ENCODE results near the gene DPYD. TPM values are rescaled to one million over a fixed set of nuclear protein-coding genes. Genes with fewer than 3 reads are reported as not detected.
A peak's percentile ranks its signal among the peaks of the same experiment; 100 is the strongest.

Gene DPYD
- polyA plus RNA-seq, 1 of the 3 experiments (the other 2 are of a cell fraction), result 23.0 TPM

GRCh38 chr1:97091679-97092078, 829.2 kb downstream of the DPYD start (continued):
- TF ChIP-seq REST (IDR thresholded peaks at IDR 0.05; ENCODE audit: low read depth, low read length) (no peak), EP300 (IDR thresholded peaks at IDR 0.05; ENCODE audit: borderline replicate concordance in 1 of 2, low read depth in 1 of 2, low read length in 1 of 2) (peak; percentile 72 to 73; a peak in 3 of 4 replicates), SMC3 (IDR thresholded peaks at IDR 0.05; ENCODE audit: low read depth, low read length) (no peak), TEAD4 (IDR thresholded peaks at IDR 0.05; ENCODE audit: borderline replicate concordance, insufficient read depth) (peak; percentile 39; the same call in 1 of the 2 replicates)

- H3K4me3 ChIP-seq (ENCODE audit: low read depth in 2 of 2, low read length in 1 of 2), result no peak overlapping the region
- peaks cover 0 to 5% of the 10 kb centered on the region in 2 experiments for H3K36me3 ChIP-seq (replicated peaks in 1 of 2; ENCODE audit: control insufficient read depth in 1 of 2, insufficient read depth in 2 of 2, low read length in 1 of 2)
- ChIA-PET CTCF (interaction anchor here (1.1 to 2.7 kb wide), 4 partner anchors 11 to 47 kb away, joined by 3 to 14 read pairs (median 6); no protein-coding TSS in a partner anchor), POLR2A (no interaction called here)
- H3F3A ChIP-seq (replicated peaks; ENCODE audit: insufficient read depth), result peaks cover 27% of the 10 kb centered on the region
- no peaks in the 10 kb centered on the region for H3K79me2 ChIP-seq (ENCODE audit: insufficient read depth)
- no peaks in the 10 kb centered on the region for H3K9me2 ChIP-seq
- H3K9ac ChIP-seq, result no peak overlapping the region
- H2AFZ ChIP-seq (ENCODE audit: low read depth), result no peak overlapping the region
- H4K20me1 ChIP-seq (ENCODE audit: insufficient read depth), result no peaks in the 10 kb centered on the region
- peaks cover 13 to 37% of the 10 kb centered on the region in 2 experiments for H3K4me1 ChIP-seq (ENCODE audit: control insufficient read depth in 1 of 2, insufficient read depth in 2 of 2, low read depth in 1 of 2, low read length in 1 of 2)
- no peaks in the 10 kb centered on the region for H3K27me3 ChIP-seq (ENCODE audit: insufficient read depth)
- 60% methylated on average over 3 of the region's 3 CpGs for WGBS (ENCODE audit: low lambda C conversion rate)
- peak overlapping the region; percentile 95 to 98; a peak in 3 of 4 replicates for H3K27ac ChIP-seq (ENCODE audit: low read depth in 2 of 2, low read length in 1 of 2)
- TF ChIP-seq RAD21 (IDR thresholded peaks at IDR 0.05; ENCODE audit: low read length) (no peak), SMC3 (IDR thresholded peaks at IDR 0.05; ENCODE audit: low read depth, low read length) (no peak), CHD2 (IDR thresholded peaks at IDR 0.05; ENCODE audit: low read length, partially characterized antibody) (no peak), ELF1 (IDR thresholded peaks at IDR 0.05) (no peak), NRF1 (IDR thresholded peaks at IDR 0.05; ENCODE audit: low read depth, low read length) (no peak), YY1 (IDR thresholded peaks at IDR 0.05; ENCODE audit: low read depth) (no peak), MAX (IDR thresholded peaks at IDR 0.05; ENCODE audit: low read depth) (no peak), RXRA (IDR thresholded peaks at IDR 0.05; ENCODE audit: borderline replicate concordance, low read depth) (no peak), RCOR1 (IDR thresholded peaks at IDR 0.05; ENCODE audit: low read length) (no peak), USF1 (IDR thresholded peaks at IDR 0.05; ENCODE audit: borderline replicate concordance, low read depth) (no peak), CTCF (IDR thresholded peaks at IDR 0.05) (no peak), RFX5 (IDR thresholded peaks at IDR 0.05; ENCODE audit: low read length) (no peak), USF2 (IDR thresholded peaks at IDR 0.05; ENCODE audit: borderline replicate concordance, low read depth, low read length) (no peak)
- DNase-seq, result no peak
- H3K9me3 ChIP-seq, result no peaks in the 10 kb centered on the region
- no peak overlapping the region for H3K4me2 ChIP-seq
Observed at GRCh38 chr1:97091263-97091662, 829.6 kb downstream of the DPYD start.
